ENCODE measurements around the gene DNLZ. TPM values are rescaled to one million over a fixed set of nuclear protein-coding genes. Genes with fewer than 3 reads are reported as not detected.

The DNLZ gene
- total RNA-seq, 1 donor from 2014 or later = 4.1 TPM

DNA sequence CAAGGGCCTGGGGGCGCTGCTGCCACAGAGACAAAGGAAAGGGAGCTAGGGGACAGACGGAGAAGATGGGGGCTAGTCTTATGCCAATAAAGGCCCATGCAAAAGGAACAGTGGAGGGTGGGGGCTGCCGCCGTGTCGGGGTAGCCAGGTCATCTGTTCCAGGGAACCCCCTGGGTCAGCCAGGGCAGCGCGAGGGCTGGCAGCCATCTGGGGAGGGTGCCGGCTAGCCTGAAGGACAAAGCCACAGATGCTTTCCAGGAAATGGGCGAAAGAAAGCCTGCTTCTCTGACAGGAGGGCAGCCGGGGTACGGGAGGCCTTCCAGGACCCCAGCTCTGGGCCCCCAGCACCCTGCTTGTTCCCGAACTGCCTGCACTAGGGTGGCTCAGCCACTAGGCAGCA is 11.6 kb upstream of the DNLZ start:
- no peak for DNase-seq

DNA sequence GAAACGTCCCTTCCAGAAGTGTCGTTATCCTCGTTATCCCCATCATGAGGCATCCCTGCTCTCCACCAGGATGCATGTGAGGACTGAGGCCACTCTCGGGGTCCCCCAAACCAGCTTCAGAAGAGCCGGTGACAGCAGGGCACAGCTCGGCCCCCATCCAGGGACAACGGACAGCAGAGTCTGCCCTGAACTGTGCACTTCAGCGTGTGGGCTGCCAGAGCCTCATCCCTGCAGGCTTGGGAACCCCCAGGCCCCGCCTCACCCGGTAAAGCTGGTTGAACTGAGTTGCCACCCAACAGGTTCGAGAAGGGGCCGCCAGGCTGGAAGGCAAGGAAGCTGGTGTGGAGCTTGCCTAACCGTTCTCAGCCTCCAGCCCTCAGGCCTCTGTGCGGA is 10.6 kb upstream of the DNLZ start:
- no peak for DNase-seq

DNA sequence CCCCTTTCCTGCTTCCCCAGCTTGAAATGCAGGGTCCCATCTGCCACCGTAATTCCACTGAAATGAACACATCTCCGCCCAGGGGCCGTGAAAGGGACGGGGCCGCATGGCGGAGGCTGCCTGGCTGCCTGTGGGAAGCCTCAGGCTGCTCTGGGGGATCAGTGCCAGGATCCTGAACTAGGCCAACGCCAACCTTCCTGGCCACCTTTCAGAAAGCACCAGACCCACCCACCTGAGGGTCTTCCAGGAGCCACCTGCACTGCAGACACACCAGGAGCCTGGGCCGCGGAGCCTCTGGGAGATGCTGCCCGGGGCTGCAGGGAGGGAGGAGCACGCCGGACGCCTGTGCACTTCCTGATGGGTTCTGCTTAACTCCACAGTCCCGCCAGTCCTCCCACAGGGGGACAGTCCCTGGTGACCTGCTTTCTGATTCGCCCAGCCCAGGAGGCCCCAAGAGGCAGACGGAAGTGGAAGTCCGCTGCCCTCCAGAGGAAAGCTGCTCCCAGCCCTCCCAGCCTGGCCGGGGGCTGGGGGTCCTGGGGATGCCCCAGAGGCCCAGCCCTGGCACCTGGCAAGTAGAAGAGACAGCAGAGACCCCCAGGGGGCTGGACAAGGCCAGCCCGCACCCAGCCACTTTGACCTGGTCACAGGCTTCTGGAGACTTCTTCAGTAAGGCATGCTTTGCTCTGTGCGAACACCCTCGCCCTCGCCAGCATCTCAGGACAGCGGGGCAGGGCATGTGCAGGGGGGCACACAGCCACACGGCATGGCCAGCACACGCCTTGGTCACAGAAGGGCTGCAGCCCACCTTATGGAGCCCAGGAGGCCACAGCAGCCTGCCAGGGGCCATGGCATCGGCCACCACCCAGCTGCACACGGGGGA is 10.0 kb upstream of the DNLZ start, which contains the start of gene CARD9:
CARD9 (minus strand) TSS at position 370 of the 883 bp plus-strand sequence. CDS start 1,591 bp downstream, outside the sequence.
- peak; percentile 35 for DNase-seq

DNA sequence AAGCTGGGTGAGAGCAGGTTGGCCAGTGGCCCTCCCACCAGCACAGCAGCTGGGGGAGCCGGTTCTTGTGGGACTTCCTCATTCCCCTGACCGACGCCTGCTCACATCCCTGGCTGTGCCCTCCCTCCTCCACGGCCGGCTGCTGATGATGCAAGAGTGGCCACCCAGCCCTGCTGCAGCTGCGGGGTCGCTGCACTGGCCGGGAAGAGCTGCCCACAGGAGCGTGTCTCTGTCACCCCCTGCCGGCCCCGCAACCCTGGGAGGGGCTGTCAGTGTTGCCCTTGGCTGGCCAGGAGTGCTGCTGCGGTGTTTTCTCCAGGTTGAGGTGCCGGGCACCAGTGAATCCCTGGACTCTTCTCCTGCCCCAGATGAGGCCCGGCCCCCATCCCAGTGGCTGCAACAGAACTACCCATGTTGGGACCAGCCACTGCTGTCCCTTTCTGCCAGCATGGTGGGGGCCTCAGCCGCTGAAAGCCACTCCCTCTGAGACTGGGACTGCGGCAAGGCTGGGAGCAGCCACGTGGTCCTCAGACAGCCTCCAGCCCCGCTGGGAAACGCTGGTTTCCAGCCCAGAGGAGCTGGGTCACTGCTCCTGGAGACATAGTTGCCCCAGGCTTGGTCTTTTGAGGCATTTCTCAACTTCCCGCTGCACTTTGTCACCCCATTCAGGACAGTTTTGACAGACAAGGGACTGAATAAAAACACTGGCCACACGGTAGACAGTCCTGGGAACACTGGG is 9.2 kb upstream of the DNLZ start:
- no peak for DNase-seq

DNA sequence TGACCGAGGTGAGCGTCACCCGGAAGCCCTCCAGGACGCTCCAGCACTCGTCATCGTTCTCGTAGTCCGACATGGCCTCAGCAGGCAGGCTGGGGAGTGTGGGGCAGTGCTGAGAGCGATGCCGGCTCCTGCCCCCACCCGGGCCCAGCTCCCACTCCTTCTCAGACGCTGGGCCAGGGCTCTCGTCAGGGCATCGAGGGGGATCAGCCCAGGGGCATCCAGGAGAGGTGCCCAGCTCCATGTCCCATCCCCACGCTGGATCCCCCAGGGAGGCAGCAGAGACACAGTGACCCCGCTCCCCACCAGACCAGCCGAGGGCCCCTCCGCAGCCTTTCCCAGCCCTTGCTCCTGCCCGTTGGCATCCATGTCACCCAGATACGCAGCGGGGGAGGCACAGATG is 8.5 kb upstream of the DNLZ start:
- DNase-seq = no peak

DNA sequence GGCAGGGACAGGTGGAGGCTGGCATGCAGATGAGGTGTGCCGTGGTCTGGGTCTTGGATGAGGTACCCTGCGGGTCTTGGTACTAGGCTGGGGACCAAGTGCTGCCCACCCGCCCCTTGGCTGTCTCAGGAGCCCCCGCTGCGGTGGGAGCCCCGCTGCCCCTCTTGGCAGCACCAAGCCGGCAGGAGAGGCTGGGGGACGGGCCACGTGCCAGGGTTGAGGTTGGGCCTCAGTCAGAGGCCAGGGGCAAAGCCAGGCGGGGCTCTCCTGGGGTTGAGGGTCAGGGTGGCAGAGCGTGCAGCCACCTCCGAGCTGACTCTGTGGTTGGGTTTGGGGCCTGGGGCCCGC is 8.0 kb upstream of the DNLZ start:
- DNase-seq = no peak

DNA sequence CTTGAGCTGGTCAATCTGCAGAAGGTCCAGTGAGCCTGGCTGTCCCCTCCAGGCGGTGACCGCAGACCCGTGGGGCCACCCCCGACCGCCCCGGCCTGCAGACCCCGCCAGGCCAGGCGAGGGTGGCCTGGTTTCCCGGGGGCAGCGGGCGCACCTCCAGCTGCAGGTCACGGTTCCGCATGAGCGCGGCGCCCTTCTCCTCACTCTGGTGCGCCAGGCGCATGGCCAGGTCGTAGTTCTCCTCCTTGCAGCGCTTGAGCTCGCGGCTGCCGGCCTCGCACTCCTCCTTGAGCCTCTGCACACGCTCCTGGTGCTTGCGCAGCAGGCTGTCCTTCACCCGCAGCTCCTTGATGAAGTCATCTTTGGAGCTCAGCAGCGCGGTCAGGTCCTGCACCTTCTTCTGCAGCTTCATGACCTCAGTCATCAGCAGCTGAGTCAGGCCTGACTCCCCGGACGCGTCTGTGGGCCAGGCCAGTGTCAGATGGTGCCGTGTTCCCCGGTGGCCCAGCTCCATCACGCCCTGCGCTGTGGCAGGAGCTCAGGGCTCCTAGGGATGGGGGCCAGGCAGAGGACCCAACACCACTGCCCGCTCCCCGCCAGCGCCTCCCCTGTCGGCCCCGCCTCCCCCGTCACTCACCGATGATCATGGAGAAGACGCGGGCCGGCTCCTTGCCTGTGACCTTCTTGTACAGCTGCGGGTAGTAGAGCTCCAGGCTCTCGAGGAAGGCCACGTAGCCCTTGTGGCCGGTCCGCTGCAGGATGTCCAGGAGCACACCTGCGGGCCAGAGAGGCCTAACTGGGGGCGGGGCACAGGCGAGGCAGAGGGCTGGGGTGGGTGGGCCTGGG is 7.4 kb upstream of the DNLZ start:
- no peak for DNase-seq

DNA sequence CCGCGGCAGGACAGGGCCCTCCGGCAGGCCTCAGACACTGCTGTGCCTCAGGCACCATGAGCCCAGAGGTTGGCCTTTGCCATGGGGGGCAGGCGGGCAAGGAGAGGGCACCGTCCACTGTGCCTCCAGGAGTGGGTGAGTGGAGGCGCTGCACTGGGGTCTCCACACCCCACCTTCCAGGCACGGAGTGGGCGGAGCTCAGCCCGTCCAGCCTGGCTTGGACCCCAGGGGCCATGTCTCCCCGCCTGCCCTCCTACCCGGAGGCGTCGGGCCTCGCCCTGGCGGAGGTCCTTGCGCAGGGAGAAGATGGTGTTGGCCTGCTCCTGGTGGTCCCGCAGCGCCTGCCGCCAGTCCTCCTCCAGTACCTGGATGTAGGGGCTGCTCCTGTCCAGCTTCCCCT is 6.5 kb upstream of the DNLZ start:
- no peak for DNase-seq

DNA sequence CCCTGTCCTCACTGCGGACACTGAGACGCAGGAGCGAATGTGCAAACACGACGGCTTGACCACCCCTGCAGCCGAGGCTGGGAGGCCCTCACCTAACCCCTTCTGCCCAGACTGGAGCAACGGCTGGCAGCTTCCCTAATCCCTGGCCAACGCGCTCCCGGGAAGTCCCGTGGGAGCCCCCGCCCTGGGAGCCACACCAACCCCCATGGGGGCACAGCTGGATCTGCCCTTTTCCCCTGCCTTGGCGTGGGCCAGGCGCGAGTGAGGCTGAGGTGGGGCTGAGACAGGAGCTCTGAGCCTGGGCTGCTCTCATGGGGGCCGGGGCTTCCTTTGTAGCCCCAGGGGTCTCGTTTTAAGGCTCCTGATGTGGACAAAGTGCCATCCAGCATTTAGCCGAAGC is 4.6 kb upstream of the DNLZ start:
- DNase-seq = no peak

DNA sequence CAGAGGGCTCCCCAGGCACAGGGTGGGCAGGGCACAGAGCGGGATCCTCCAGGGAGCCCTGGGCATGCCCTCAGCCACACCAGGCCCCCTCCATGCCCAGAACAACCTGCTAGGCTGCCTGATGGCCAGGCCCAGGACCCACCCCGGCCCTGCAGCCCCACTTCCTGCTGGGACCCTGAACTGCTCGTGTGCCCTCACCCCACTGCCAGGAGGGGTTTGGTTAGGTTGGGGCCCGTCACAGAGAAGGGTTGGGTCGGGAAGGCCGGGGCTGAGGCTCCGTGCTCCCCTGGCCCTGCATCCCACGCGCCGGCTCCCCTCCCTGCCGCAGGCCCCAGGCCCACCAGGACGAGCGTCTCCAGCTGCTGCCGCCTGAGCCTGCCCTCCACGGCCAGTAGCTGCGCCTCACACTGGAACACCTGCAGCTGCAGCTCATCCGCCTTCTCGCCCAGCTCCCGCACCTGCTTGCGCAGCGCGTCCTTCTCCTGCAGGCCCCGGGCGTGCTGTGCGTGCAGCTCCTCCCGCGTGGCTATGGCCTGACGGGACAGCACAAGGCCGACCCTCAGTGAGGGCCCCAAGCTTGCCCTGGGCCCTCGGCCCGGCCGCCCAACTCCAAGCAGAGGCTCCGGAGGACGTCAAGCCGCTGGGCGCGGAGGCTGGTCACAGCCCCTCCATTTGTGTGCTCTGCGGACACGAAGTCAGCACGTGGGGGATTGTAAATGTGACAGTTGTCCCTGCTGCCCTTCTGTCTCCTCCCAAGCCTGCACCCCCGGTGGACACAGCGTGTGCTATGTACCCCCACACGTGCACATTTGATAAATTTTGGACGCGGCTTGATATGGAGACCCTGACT is 4.0 kb upstream of the DNLZ start:
- DNase-seq = no peak

DNA sequence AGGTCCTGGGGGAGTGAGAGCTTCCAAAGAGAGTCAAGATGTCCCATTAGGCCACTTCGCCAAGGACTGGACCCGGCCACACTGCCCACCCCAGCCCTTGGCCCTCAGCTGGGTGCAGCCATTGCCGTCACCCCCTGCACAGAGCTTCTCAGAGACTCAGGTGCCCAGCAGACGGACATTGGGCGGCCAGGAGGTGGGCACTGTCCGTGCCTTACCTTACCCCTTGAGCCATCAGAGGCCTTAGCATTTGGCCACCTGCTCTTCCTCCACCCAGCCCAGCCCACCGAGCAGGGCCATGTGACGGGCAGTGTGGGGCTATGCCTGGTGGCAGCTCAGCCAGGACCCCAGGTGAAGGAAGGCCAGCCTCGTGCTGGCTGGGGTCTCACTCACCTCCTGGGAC is 3.3 kb upstream of the DNLZ start:
- no peak for DNase-seq

DNA sequence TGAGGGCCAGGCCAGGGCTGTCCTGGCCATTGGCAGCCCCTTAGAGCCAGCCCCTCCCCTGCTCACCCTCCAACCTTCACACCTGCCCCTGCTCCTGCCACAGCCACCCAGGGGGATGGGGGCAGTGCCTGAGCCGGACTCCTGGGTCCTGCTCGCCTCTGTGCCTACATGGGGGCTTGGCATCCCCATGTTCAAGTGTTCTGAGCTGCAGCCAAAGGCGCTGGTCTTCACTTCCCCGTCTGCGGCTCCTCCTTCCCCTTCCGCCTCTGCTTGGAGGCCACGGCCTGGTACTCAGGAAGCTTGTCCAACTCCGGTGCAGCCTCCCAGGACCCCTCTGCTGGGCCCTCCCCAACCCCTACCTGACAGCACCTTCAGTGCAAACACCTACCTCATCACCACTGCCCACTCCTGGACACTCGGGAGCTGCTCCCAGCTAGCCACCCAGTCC is 2.3 kb upstream of the DNLZ start:
- no peak for DNase-seq

DNA sequence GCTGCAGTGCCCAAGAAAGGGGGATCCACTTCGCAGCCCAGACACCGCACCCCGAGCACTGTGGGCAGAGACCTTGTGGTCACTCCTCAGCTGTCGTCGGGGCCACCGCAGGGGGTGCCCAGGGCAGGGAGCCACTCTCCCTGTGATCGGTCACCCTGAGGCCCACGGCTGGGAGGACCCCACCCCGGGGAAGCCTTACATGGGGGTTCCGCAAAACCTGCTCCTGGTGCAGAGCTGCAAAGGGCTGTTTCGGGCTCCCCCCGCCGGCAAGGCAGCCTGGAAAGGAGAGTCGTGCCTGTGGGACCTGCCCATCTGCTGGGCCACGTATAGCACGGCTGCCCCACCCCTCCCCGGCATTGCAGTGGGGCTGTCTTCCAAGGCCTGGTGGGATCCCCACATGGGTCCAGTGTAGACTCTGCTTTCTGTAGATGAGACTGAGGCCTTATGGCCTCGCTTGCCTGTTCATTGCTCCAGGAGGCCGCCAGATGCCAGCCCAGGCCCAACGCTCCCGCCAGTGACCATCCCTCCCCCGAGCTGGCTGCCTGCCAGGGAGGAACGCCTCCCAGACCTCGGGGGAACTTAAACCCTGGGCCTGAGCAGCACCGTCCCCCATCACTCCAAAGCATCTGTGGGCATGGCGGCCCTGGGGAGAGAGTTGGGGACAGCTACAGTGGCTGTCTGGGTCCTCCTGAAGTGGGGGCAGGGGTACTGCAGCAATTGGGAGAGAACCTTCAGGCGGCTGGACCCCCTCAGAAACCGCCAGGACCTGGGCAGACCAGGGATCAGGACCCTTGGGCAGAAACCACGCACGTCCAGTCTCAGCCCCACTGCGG is 1.6 kb upstream of the DNLZ start:
- no peak for DNase-seq

DNA sequence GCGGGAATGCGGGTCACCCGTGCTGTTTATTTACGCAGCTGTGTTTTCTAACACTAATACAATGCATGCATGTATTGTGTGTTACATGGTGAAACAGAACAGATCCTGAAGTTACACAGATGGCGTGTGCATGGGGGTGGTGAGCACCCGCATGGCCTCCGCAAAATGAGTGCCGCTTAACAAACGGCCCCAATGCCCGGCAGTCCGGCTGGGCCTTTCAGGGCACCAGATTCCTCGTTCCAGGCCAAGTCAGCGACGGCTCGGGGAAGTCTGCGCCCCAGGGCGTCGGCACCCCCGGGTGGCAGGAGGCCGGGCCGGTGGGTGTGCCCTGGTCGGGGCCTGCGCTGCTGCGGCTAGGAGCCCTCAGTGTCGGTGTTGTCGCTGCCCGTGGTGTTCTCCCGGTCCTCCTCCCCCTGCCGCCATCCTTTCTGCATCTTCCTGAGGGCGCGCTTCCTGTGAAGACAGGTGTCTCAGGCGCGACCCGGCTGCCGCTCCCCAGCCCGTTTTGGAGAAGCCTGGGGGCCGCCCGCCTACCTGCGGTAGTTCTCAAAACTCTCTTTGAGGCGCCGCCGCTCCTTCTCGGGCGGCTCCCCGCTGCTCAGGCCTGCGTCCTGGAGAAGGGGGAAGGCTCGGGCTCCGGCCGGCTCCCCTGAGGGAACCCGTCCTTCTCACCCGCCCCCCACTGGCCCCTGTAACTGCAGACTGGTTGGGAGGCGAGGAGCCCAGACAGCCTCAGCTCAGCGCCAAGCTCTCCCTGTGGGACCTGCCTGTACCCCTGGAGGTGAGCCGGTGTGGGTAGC is 605 bp upstream of the DNLZ start:
- no peak for DNase-seq

DNA sequence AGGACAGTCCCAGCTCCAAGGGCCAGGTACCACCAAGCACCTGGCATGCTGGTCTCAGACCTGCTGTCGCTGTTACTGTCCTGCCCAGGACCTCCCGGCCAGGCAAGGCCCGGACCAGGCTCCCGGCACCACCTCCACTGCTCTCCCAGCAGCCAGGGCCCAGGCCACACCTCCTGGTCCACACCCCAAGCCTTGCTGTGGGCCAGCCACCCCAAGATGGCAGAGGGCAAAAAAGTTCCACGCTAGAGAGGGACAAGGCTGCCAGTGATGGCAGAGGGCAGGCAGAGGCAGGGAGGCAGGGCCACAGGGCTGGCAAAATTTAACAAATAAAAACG is 1.1 kb downstream of the DNLZ start:
- no peak for DNase-seq

DNA sequence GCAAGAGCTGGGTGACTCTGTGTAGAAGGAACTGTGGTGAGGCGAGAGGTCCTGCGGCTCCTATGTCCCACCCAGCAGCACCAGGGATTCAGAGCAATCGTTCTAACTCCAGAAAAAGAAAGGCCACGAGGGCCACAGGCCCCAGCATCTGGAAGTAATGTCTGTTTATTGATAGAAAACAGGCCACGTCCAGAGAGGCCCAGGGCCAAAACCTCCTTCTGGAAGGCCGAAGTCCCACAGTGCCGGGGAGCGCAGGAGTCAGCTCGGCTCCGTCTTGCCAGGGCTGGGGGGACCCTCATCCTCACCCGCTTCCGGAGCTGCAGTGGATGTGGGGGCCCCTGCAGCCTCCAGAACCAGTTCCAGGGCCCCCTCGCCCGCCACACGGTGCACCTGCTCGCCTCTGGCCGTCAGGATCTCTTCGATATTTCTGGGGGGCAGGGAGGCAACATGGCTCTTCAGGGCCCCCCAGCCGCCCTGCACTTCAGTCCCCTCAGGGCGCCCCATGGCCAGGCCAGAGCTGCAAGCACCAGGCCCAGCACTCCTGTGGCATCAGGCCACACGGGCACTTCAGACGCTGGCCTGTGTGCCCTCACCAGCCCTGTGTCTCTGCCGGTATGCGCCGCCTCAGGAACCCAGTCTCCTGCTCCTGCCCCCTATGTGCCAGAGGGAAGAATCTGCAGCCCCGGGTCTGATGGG is 1.6 kb downstream of the DNLZ start:
- no peak for DNase-seq

DNA sequence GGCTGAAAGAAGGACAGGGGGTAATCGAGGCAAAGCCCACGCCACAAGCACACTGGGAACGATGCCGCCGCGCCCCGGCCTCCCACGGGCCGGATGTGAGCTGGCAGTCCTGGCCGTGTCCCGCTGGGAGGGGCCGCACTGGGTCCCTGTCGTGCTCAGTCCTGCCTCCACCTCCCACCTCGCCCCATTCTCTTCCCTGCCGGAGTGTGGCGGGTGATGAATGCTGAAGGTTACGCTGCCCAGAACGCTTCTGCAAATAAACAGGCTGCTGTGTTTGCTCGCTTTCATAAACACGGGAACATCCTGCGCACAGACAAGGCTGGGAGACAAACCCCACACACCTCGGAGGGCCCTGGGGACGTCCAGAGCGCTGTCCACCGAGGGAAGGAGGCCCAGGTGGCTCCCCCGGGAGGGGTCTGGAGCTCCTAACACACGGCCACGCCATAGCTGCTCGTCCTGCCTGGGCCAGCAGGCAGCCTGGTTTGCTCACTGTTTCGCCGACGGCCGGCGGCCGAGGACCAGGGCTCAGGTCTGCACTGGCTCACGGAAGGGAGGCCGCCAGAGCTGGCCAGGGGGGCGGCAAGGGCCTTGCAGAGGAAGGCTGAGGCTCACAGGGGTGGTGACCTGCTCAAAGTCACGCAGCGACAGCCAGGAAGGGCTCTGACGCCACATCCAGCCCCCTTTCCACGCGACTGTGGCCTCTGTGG is 2.3 kb downstream of the DNLZ start:
- no peak for DNase-seq

DNA sequence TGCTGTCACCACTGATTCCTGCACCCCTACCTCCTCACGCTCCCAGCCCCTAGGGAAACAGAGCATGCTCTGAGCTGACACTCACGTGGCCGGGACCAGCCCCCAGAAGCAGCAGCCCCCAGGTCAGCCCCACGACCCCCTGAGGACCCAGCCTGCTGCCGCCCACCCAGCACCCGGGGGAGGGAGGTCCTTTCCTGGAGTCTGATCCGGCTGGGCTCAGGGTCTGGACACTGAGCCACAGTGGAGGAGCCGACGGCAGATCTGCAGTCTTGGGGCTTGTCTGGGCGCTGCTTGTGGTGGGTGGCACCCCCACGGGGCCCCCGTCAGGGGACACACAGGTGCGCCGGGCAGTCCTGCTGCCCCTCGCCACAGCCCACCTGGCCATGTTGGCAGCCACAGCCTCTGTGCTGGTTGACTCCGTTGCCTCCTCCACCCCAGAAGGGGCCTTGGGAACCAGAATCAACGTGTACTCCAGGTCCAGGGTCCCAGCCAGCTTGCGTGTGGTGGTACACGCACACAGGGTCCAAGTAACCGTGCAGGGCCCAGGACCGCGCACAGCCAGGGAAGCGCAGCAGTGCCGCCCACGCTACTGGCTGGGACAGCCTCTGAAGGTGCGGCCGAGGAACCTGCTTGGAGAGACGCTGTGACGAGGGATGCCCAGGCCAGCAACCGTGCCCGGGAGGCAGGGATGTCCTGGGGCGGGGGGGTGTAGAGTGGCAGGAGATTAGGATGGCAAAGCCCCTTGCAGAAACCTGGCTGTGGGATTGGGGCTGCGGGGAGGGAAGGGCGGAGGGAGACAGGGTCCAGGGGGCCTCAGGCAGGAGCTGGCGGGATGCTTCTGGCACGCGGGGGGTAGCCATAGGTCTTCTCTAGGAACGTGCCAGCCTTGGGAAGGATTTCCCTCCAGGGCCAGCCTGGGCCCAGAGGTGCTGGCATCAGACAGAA is 3.5 kb downstream of the DNLZ start:
- no peak for DNase-seq
